ENCODE measurements around the gene OTUB2. TPM values are rescaled to one million over a fixed set of nuclear protein-coding genes. Genes with fewer than 3 reads are reported as not detected.

OTUB2 gene
- total RNA-seq, 2 experiments from 2014 or later: 1.6 to 1.7 TPM

DNA sequence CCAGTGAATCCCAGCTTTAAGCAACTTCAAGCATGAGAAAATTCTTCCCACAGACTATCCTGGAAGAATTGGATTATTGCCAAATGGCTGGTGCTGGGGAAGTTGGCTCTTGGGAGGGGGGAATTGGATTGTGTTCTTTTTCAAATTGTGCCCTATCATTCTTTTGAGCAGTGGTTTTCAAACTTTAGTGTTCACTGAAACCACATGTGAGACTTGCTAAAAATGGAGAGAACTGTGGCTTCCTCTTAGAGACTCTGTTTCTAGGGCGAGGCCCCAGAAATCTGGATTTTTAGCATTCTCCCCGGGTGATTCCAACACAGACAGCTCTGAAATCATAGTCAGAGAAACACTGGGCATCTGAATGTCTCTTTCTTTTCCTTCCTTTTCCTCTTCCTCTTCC lies 14.3 kb upstream of the OTUB2 start:
- Mint-ChIP-seq H3K9me3 (no peaks in the 10 kb centered on the region), H3K27ac (no peak overlapping the region), H3K36me3 (ENCODE audit: low read depth) (no peaks in the 10 kb centered on the region), H3K4me3 (no peak overlapping the region), H3K4me1 (ENCODE audit: low read depth) (peaks cover 31% of the 10 kb centered on the region), H3K27me3 (ENCODE audit: low read depth) (peaks cover 2% of the 10 kb centered on the region)
- CTCF ChIA-PET: interaction anchor here (0.7 to 5.8 kb wide), 9 partner anchors 9 to 392 kb away, joined by 3 to 33 read pairs (median 5); no protein-coding TSS in a partner anchor
- no peak for DNase-seq
- intact Hi-C loops (cut with micrococcal nuclease): no loop called here

DNA sequence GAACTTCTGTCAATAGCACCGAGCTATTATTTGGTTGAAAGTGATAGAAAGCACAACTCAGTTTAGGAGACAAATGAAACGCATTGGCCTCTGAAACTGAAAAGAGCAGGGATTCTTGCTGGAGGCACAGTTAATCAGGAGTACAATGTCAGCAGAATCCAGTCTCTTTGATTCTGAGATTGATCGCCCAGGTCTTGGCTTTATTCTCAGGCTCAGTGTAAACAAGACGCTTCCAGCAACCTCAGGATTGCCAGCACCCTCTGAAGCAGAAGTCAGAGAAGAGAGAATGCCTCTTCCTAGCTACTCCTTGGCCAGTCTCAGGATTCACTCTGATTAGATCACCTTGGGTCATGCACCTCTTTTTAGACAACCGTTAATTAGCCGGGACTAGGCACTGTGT lies 11.8 kb upstream of the OTUB2 start:
- Mint-ChIP-seq H3K36me3 (ENCODE audit: low read depth) (no peaks in the 10 kb centered on the region), H3K4me3 (no peak overlapping the region), H3K9me3 (no peaks in the 10 kb centered on the region), H3K27ac (no peak overlapping the region), H3K27me3 (ENCODE audit: low read depth) (peaks cover 2% of the 10 kb centered on the region), H3K4me1 (ENCODE audit: low read depth) (peaks cover 24% of the 10 kb centered on the region)
- CTCF ChIA-PET: interaction anchor here (0.7 to 1.9 kb wide), 5 partner anchors 10 to 431 kb away, joined by 3 to 7 read pairs (median 3); no protein-coding TSS in a partner anchor
- DNase-seq: no peak
- intact Hi-C loops (cut with micrococcal nuclease): no loop called here

DNA sequence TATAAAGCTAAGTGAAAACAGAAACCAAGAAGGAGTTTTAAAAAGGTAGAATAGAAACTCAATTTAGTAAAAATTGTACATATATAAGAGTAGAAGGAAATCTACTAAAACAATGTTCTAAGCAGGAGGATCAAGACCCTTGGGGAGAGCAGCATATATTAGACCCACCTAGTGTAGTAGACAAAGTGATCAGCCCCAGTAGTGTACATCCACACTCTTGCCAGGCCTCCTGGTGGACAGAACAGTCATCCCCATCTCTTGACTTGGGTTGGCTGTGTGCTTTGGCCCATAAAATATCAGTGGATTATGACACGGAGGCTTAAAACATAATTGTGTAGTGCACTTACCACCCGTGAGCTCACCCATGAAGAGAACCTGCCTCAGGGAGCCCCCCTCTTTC lies 10.9 kb upstream of the OTUB2 start:
- Mint-ChIP-seq H3K9me3 (no peaks in the 10 kb centered on the region), H3K4me1 (ENCODE audit: low read depth) (peaks cover 17% of the 10 kb centered on the region)
- intact Hi-C loops (cut with micrococcal nuclease): no loop called here

DNA sequence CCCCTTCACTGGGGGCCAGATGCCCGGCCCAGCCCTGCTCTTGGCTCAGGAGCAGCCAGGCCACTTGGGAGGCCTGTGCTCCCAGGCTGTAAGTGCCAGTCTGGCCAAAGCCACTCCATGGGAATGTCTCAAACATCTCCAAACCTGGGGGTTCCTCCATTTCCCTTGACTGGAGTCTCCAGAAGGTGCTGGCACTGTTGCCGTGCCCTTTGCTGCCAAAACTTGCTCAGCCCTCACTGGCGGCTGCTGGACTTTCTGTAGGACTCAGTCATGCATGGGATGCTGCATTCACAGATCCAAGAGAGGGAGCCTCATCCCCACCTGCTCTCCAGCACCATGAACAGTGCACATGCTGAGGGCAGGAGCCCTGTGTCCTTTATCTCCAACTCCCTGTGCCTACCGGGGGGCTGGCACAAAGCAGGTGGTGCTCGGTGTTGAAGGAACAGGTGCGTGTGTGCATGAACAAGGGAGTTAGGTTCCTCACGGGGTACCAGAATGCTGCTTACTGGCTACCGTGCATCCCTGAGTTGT lies 9.6 kb upstream of the OTUB2 start:
- H3K9me3 Mint-ChIP-seq: no peaks in the 10 kb centered on the region
- no peaks in the 10 kb centered on the region for H3K36me3 Mint-ChIP-seq (ENCODE audit: low read depth)
- H3K4me1 Mint-ChIP-seq (ENCODE audit: low read depth): peaks cover 10% of the 10 kb centered on the region
- no peak overlapping the region for H3K27ac Mint-ChIP-seq
- CTCF ChIA-PET: interaction anchor here (0.8 to 1.5 kb wide), 2 partner anchors 17 to 77 kb away, joined by 3 to 4 read pairs; no protein-coding TSS in a partner anchor
- H3K27me3 Mint-ChIP-seq (ENCODE audit: low read depth): no peaks in the 10 kb centered on the region
- no peak for DNase-seq
- no peak overlapping the region for H3K4me3 Mint-ChIP-seq
- intact Hi-C loops (cut with micrococcal nuclease): no loop called here

More for the DNA sequence above, 10.9 kb upstream of the OTUB2 start:
- no peak for DNase-seq
- Mint-ChIP-seq H3K4me3 (no peak overlapping the region), H3K36me3 (ENCODE audit: low read depth) (no peaks in the 10 kb centered on the region), H3K27ac (no peak overlapping the region), H3K27me3 (ENCODE audit: low read depth) (no peaks in the 10 kb centered on the region)
- CTCF ChIA-PET: interaction anchor here (1.3 to 1.4 kb wide), 2 partner anchors 14 to 75 kb away, joined by 3 to 4 read pairs; no protein-coding TSS in a partner anchor

DNA sequence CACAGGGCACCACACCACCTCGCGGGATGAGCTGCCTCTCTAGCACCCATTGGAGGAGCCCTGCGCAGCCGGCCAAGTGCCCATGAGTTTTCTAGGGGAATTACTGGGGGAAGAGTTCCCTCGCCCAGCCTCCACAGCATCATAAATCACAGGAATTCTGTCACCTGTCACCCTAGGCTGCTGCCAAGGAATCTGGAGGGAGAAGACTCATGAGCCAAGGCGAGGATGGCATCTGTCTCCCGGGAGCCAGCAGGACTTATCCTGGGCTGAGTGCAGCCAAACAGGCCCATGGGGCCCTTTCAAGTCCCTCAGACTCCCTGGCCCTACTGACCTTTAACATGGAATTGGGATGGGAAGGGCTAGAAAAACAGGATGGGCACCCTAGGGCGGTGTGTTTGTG lies 7.8 kb upstream of the OTUB2 start:
- CTCF ChIA-PET: interaction anchor here (1.2 to 1.5 kb wide), 2 partner anchors 13 to 79 kb away, joined by 4 read pairs; no protein-coding TSS in a partner anchor
- H3K36me3 Mint-ChIP-seq (ENCODE audit: low read depth): no peaks in the 10 kb centered on the region
- H3K4me3 Mint-ChIP-seq: no peak overlapping the region
- intact Hi-C loops (cut with micrococcal nuclease): no loop called here
- no peaks in the 10 kb centered on the region for H3K27me3 Mint-ChIP-seq (ENCODE audit: low read depth)
- peaks cover 12% of the 10 kb centered on the region for H3K4me1 Mint-ChIP-seq (ENCODE audit: low read depth)
- no peak overlapping the region for H3K27ac Mint-ChIP-seq
- no peak for DNase-seq
- H3K9me3 Mint-ChIP-seq: no peaks in the 10 kb centered on the region

DNA sequence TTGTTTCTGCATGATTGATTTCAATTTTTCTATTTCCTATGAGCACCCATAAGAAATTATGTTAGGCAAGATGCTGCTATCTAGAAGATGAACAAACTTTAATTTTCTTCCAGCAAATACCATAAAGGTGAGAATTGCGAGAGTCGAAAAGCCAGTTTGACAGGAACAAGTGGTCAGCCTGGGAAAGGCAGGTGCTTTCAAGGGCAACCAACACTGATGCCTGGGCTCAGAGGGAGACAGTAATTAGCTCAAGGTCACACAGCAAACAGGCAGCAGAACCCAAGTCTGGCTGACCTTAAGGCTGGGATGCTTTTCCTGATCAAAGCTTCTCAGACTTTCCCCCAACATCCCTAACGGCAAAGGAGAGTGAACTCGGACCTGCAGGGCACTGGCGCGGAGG lies 6.8 kb upstream of the OTUB2 start:
- intact Hi-C loops (cut with micrococcal nuclease): no loop called here
- CTCF ChIA-PET: interaction anchor here (1.7 kb wide), 2 partner anchors 80 to 117 kb away, joined by 5 to 6 read pairs; no protein-coding TSS in a partner anchor
- Mint-ChIP-seq H3K36me3 (ENCODE audit: low read depth) (no peaks in the 10 kb centered on the region), H3K4me3 (no peak overlapping the region), H3K9me3 (no peaks in the 10 kb centered on the region), H3K27ac (no peak overlapping the region), H3K27me3 (ENCODE audit: low read depth) (no peaks in the 10 kb centered on the region), H3K4me1 (ENCODE audit: low read depth) (peaks cover 12% of the 10 kb centered on the region)
- DNase-seq: no peak

DNA sequence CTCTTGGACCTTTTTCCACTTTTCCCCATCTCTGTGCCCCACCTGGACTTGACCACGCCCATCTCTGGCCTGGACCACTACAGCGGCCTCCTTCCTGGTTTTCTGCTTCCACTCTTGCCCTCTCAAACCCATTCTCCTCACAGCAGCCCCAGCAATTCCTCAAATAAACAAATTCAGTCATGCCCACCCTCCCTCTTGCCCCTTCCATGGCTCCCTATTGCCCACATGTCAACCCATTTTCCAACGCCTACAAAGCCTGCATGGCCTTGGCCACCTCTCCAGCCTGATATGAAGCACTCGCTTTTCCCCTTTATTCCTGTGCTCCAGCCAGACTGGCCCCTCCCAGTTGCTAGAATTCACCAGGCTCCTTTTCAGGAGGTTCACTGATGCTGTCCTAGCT lies 5.9 kb upstream of the OTUB2 start:
- Mint-ChIP-seq H3K36me3 (ENCODE audit: low read depth) (no peaks in the 10 kb centered on the region), H3K4me1 (ENCODE audit: low read depth) (peaks cover 12% of the 10 kb centered on the region), H3K4me3 (no peak overlapping the region), H3K9me3 (no peaks in the 10 kb centered on the region), H3K27ac (no peak overlapping the region), H3K27me3 (ENCODE audit: low read depth) (no peaks in the 10 kb centered on the region)
- intact Hi-C loops (cut with micrococcal nuclease): no loop called here
- DNase-seq: no peak
- CTCF ChIA-PET: interaction anchor here (0.6 to 1.7 kb wide), 4 partner anchors 28 to 202 kb away, joined by 3 to 6 read pairs (median 4); no protein-coding TSS in a partner anchor

DNA sequence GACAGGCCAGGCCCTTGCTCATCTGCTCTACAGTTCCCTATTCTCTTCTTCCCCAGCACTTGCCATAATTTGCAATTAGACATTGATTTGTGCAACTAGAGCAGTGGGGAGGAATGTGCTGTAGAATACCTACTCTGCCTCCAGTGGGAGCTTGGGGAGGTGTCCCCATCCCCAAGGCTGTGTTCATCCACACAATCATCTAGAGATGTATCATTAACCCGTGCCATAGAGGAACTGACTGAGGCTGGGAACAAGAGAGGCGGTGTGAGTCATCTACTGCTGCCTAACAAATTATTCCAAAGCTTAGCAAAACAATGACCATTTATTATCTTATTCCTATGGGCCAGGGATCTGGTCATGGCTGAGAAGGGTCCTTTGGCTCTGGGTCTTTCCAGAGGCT lies 5.1 kb upstream of the OTUB2 start:
- H3K36me3 Mint-ChIP-seq (ENCODE audit: low read depth): no peaks in the 10 kb centered on the region
- DNase-seq: no peak
- intact Hi-C loops (cut with micrococcal nuclease): no loop called here
- no peak overlapping the region for H3K27ac Mint-ChIP-seq
- no peaks in the 10 kb centered on the region for H3K27me3 Mint-ChIP-seq (ENCODE audit: low read depth)
- H3K9me3 Mint-ChIP-seq: no peaks in the 10 kb centered on the region
- H3K4me3 Mint-ChIP-seq: no peak overlapping the region
- H3K4me1 Mint-ChIP-seq (ENCODE audit: low read depth): peaks cover 16% of the 10 kb centered on the region
- CTCF ChIA-PET: interaction anchor here (0.6 to 1.8 kb wide), 9 partner anchors 16 to 201 kb away, joined by 3 to 6 read pairs (median 3); no protein-coding TSS in a partner anchor

DNA sequence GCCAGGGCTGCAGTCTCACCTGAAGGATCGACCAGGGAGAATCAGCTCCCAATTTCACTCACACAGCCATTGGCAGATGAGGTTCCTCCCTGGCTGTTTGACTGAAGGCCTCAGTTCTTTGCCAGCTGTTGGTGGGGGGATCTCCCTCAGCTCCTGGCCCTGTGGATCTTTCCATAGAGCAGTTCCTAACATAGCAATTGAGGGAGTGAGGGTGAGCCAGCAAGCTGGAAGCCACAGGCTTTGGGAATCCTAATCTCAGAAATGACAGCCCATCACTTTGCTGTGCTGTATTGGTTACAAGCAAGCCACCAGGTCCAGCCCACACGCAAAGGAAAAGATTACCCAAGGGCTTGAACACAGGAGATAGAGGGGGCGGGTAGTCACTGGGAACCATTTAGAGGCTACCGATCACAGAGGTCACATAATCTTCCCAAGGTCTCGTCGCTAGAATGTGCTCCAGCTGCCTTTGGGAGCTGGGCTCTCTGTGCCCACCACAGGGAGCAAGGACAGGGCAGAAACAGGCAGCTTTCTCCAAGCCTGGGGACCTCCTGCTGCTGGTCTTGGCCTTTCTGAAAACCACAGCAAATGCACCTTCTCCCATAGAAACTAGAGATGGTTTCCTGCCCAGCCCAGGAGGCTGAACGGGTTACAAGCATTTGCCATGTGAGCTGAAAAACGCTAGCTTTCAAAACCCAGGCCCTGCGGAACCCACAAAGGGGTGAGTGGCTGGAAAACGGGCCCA lies 4.6 kb upstream of the OTUB2 start:
- Mint-ChIP-seq H3K27ac (no peak overlapping the region), H3K36me3 (ENCODE audit: low read depth) (no peaks in the 10 kb centered on the region), H3K27me3 (ENCODE audit: low read depth) (no peaks in the 10 kb centered on the region), H3K4me3 (no peak overlapping the region), H3K4me1 (ENCODE audit: low read depth) (peaks cover 18% of the 10 kb centered on the region), H3K9me3 (no peaks in the 10 kb centered on the region)
- no peak for DNase-seq
- intact Hi-C loops (cut with micrococcal nuclease): no loop called here
- CTCF ChIA-PET: interaction anchor here (0.7 to 1.9 kb wide), 10 partner anchors 15 to 115 kb away, joined by 3 to 9 read pairs (median 4); no protein-coding TSS in a partner anchor

DNA sequence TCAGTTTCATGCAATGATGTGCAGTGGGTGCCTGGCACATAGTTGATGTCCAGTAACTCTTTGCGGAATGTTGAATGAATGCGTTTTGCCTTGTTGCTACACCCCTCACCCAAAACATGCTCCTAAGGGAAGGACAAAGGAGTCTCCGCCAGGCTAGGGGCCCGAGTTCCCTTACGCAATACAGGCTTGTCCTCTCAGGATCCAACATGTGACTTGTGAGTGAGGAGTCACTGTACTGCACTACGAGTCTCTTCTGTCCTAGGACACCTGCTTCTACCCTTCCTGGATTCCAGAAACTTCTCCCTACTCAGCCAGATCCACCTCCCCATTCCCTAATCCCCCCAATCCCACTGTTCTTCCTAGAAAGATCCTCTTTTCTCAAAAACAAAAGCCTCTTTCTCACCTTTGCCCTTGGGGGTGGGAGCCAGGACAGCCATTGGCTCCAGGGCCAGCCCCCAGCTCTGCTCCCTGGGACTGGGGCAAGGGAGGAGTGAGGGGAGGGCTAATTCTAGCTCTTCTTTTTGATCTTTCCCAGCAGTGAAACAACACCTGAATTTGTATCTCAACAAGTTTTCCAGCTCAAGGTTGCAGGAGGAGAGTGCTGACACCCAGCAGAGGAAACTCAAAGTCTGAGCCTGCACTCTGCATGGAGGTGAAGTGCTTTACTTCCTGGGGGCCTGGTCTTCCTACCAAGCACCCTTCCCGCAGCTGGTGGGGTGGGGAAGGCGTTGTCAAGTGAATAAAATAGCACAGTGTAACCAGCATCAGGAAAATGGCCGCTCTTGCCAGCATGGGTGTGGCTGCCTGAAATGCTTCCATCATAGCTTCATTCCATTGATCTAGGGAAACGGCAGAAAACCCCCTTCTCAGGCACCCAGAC lies 3.4 kb upstream of the OTUB2 start:
- intact Hi-C loops (cut with micrococcal nuclease): no loop called here
- CTCF ChIA-PET: interaction anchor here (0.7 to 1.9 kb wide), 5 partner anchors 13 to 114 kb away, joined by 3 to 9 read pairs (median 4); no protein-coding TSS in a partner anchor
- Mint-ChIP-seq H3K4me1 (ENCODE audit: low read depth) (peaks cover 23% of the 10 kb centered on the region), H3K9me3 (no peaks in the 10 kb centered on the region), H3K27me3 (ENCODE audit: low read depth) (no peaks in the 10 kb centered on the region), H3K4me3 (no peak overlapping the region), H3K27ac (no peak overlapping the region), H3K36me3 (ENCODE audit: low read depth) (no peaks in the 10 kb centered on the region)
- no peak for DNase-seq

DNA sequence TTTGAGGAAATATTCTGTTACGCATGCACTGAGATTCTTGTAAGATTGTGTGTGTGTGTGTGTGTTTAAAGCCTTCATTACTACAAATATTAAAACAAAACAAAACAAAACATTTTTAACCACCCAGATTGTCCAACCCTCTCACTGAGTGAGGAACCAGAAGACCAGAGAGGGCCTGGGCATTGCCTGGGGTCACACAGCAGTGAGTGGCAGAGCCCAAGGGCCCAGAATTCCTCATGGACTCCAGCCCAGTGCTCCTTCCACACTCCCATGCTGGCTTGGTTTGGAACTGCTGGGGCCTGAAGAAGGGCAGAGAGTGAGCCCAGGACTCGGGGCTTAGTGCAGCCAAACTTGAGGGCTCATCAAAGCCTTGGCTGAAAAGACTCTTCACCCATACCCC lies 1.6 kb upstream of the OTUB2 start:
- no peak for DNase-seq
- Mint-ChIP-seq H3K4me1 (ENCODE audit: low read depth) (peaks cover 34% of the 10 kb centered on the region), H3K27me3 (ENCODE audit: low read depth) (no peaks in the 10 kb centered on the region), H3K4me3 (no peak overlapping the region), H3K9me3 (no peaks in the 10 kb centered on the region), H3K27ac (no peak overlapping the region), H3K36me3 (ENCODE audit: low read depth) (no peaks in the 10 kb centered on the region)
- CTCF ChIA-PET: interaction anchor here (0.8 to 1.3 kb wide), 4 partner anchors 16 to 112 kb away, joined by 3 to 4 read pairs (median 4); no protein-coding TSS in a partner anchor
- intact Hi-C loops (cut with micrococcal nuclease): no loop called here

DNA sequence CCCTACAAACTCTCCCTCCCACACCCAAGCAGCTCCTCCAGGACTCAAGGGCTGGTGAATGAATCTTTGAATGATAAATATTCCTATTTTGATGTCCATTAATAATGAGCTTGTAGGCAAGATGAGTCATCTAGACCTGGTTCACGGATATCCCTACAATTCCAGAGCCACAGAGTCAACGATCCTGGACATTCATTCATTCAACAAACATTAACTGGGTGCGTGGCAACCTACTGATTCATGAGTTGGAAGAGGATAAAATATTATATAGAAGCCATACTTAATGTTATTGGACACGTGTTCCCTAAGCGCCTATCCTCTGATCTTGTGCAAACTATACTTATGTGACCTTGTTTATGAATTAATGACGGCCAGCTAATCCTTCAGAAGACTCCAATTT lies 420 bp upstream of the OTUB2 start:
- H3K4me3 Mint-ChIP-seq: peak overlapping the region; percentile 68
- intact Hi-C loops (cut with micrococcal nuclease): loop anchor here (1.0 to 2.0 kb wide), 4 partner anchors 49 to 149 kb away; partner anchors contain the start of genes ASB2, DDX24, IFI27L1 and IFI27L2

More for the DNA sequence above, 420 bp upstream of the OTUB2 start:
- no peaks in the 10 kb centered on the region for H3K36me3 Mint-ChIP-seq (ENCODE audit: low read depth)
- H3K9me3 Mint-ChIP-seq: no peaks in the 10 kb centered on the region
- DNase-seq: no peak
- CTCF ChIA-PET: interaction anchor here (0.8 to 1.1 kb wide), 3 partner anchors 10 to 111 kb away, joined by 3 to 7 read pairs (median 3); no protein-coding TSS in a partner anchor
- H3K27me3 Mint-ChIP-seq (ENCODE audit: low read depth): no peaks in the 10 kb centered on the region
- H3K27ac Mint-ChIP-seq: no peak overlapping the region
- peaks cover 34% of the 10 kb centered on the region for H3K4me1 Mint-ChIP-seq (ENCODE audit: low read depth)

All from activated naive CD4-positive, alpha-beta T cell treated with anti-CD3 and anti-CD28 coated beads for 36 hours (primary cell).